ENCODE data around the gene LCN15. TPM values are rescaled to one million over a fixed set of nuclear protein-coding genes. Genes with fewer than 3 reads are reported as not detected.

The LCN15 gene
- total and polyA plus RNA-seq, 8 donors, result not detected

GRCh38 chr9:136776947-136777346 lies 12.6 kb upstream of the LCN15 start:
- no peak for DNase-seq
- TF ChIP-seq POLR2AphosphoS5 (IDR thresholded peaks at IDR 0.05), result no peak
- TF ChIP-seq POLR2A (IDR thresholded peaks at IDR 0.05), result no peak
- no peak for TF ChIP-seq EP300 (IDR thresholded peaks at IDR 0.05)
- TF ChIP-seq, protein P1, sequence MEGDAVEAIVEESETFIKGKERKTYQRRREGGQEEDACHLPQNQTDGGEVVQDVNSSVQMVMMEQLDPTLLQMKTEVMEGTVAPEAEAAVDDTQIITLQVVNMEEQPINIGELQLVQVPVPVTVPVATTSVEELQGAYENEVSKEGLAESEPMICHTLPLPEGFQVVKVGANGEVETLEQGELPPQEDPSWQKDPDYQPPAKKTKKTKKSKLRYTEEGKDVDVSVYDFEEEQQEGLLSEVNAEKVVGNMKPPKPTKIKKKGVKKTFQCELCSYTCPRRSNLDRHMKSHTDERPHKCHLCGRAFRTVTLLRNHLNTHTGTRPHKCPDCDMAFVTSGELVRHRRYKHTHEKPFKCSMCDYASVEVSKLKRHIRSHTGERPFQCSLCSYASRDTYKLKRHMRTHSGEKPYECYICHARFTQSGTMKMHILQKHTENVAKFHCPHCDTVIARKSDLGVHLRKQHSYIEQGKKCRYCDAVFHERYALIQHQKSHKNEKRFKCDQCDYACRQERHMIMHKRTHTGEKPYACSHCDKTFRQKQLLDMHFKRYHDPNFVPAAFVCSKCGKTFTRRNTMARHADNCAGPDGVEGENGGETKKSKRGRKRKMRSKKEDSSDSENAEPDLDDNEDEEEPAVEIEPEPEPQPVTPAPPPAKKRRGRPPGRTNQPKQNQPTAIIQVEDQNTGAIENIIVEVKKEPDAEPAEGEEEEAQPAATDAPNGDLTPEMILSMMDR (IDR thresholded peaks at IDR 0.05), result no peak
- H3K36me3 ChIP-seq, result no peaks in the 10 kb centered on the region
- WGBS, 5 donors, result 58 to 73% (median 67%) methylated on average over 7 of the region's 7 CpGs
- H3K4me3 ChIP-seq, result no peak overlapping the region
- intact Hi-C loops (cut with DNase I; ENCODE audit: low total_unique reads), result no loop called here
- no peak overlapping the region for H3K27ac ChIP-seq
- H3K9me3 ChIP-seq, result peaks cover 0 to 7% (median 6%) of the 10 kb centered on the region in 4 donors
- no peaks in the 10 kb centered on the region for H3K27me3 ChIP-seq
- peaks cover 0 to 5% (median 0%) of the 10 kb centered on the region in 4 donors for H3K4me1 ChIP-seq

DNA sequence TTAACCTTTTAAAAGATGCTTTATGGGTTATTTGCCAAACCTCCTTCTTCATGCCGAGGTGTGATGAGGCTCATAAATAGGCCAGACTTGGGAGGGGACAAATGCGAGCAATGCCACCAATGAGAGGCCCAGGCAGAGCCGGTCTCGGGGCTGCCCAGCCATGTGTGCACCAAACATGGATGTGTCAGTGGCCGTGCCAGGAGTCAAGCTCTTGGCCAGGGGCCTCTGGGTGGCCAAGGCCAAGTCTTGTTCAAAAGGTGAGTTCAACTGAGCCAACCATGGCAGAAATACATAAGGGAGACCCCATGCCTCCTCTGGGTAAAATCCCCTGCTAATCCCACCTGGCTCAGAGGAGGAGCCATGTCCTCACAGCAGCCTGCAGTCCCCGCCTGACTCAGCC lies 10.9 kb upstream of the LCN15 start:
- peaks cover 0 to 5% (median 0%) of the 10 kb centered on the region in 4 donors for H3K4me1 ChIP-seq
- peaks cover 0 to 7% (median 6%) of the 10 kb centered on the region in 4 donors for H3K9me3 ChIP-seq
- H3K4me3 ChIP-seq, result no peak overlapping the region
- intact Hi-C loops (cut with DNase I; ENCODE audit: low total_unique reads), result no loop called here
- TF ChIP-seq EP300 (IDR thresholded peaks at IDR 0.05) (no peak), POLR2A (IDR thresholded peaks at IDR 0.05) (no peak), POLR2AphosphoS5 (IDR thresholded peaks at IDR 0.05) (no peak)
- TF ChIP-seq, protein P1 (IDR thresholded peaks at IDR 0.05), result no peak
- no peak overlapping the region for H3K27ac ChIP-seq
- H3K36me3 ChIP-seq, result no peaks in the 10 kb centered on the region
- WGBS, 5 donors, result 79 to 99% (median 87%) methylated on average over 6 of the region's 6 CpGs
- H3K27me3 ChIP-seq, result no peaks in the 10 kb centered on the region
- no peak for DNase-seq

- intact Hi-C loops (cut with DNase I; ENCODE audit: low total_unique reads), result no loop called here
- Histone ChIP-seq H3K27me3 (peaks cover 0 to 3% (median 0%) of the 10 kb centered on the region in 3 donors), H3K36me3 (no peaks in the 10 kb centered on the region), H3K27ac (no peak overlapping the region), H3K4me3 (no peak overlapping the region), H3K4me1 (peaks cover 0 to 5% (median 4%) of the 10 kb centered on the region in 4 donors), H3K9me3 (peaks cover 0 to 7% (median 6%) of the 10 kb centered on the region in 4 donors)
- TF ChIP-seq, protein P1 (IDR thresholded peaks at IDR 0.05), result no peak
- TF ChIP-seq POLR2A (IDR thresholded peaks at IDR 0.05), result no peak
- no peak for TF ChIP-seq POLR2AphosphoS5 (IDR thresholded peaks at IDR 0.05)
- no peak for TF ChIP-seq EP300 (IDR thresholded peaks at IDR 0.05)
- 86 to 93% (median 89%) methylated on average over 11 to 12 of the region's 12 CpGs for WGBS, 5 donors
- no peak for DNase-seq
Observed at GRCh38 chr9:136774416-136775045, 10.2 kb upstream of the LCN15 start.

GRCh38 chr9:136773386-136774044 lies 9.2 kb upstream of the LCN15 start:
- Histone ChIP-seq H3K9me3 (peaks cover 0 to 7% (median 6%) of the 10 kb centered on the region in 4 donors), H3K27ac (no peak overlapping the region), H3K36me3 (no peaks in the 10 kb centered on the region), H3K4me1 (peaks cover 0 to 5% (median 4%) of the 10 kb centered on the region in 4 donors), H3K4me3 (no peak overlapping the region), H3K27me3 (peaks cover 0 to 9% (median 0%) of the 10 kb centered on the region in 3 donors)
- TF ChIP-seq POLR2A (IDR thresholded peaks at IDR 0.05) (no peak), EP300 (IDR thresholded peaks at IDR 0.05) (no peak)
- intact Hi-C loops (cut with DNase I; ENCODE audit: low total_unique reads), result no loop called here
- DNase-seq, result peak in 1 of 2 donors; percentile 28
- 79 to 86% (median 81%) methylated on average over 5 to 7 of the region's 7 CpGs for WGBS, 5 donors

Measured in stomach (tissue), 9 donors.